Panc1 (cell line): Measurements from ENCODE around the gene FBXL5. TPM values are rescaled to one million over a fixed set of nuclear protein-coding genes. Genes with fewer than 3 reads are reported as not detected.

Experiments used
- ATAC-seq: fragments of 200-7000 bp; cut with Tn5 transposase; 2 replicates; pipeline ENCODE4 v1.9.1; 2020; ENCODE audit warnings: mild to moderate bottlenecking, moderate library complexity
- BruUV-seq: library from RNA; stranded (reverse); fragments of 400-500 nt; replicated peaks from 2 replicates; lab custom pipeline; 2021; lab: Mats Ljungman, UMichigan
- CTCF ChIA-PET: fragments of 300-600 bp; sonication (Branson Sonifier 250); formaldehyde crosslinking; loops from one replicate; lab custom pipeline; 2022; ENCODE audit warnings: antibody characterized with exemption; lab: Charles Lee
- POLR2A ChIA-PET: fragments of 300-600 bp; sonication (Branson Sonifier 250); formaldehyde crosslinking; loops from one replicate; lab custom pipeline; 2022; ENCODE audit warnings: antibody characterized with exemption; lab: Charles Lee
- DNase-seq: peaks from one replicate; pipeline ENCODE4 v3.0.0-alpha.2; 2010; ENCODE audit warnings: low read depth, low spot score
- H3K27ac ChIP-seq: 2 replicates; pipeline ENCODE4 v1.5.1; 2011; ENCODE audit warnings: mild to moderate bottlenecking, low read length, inconsistent platforms
- H3K27me3 ChIP-seq: fragments of 200-500 bp; sonication (Bioruptor generic); 2 replicates; pipeline ENCODE4 v1.6.0; 2014; ENCODE audit warnings: low read length, inconsistent platforms; ENCODE audit not compliant: control insufficient read depth, insufficient read depth
- H3K36me3 ChIP-seq: fragments of 200-500 bp; sonication (Bioruptor generic); 2 replicates; pipeline ENCODE4 v1.5.1; 2014; ENCODE audit warnings: inconsistent platforms, mild to moderate bottlenecking, low read length, moderate library complexity; ENCODE audit not compliant: control insufficient read depth, insufficient read depth
- H3K4me1 ChIP-seq: 2 replicates; pipeline ENCODE4 v1.5.1; 2011; ENCODE audit warnings: inconsistent platforms, mild to moderate bottlenecking, low read length, moderate library complexity; ENCODE audit not compliant: control insufficient read depth, insufficient read depth
- H3K4me3 ChIP-seq, 2 experiments: 2 replicates each; pipeline ENCODE4 v1.5.1; 2011 to 2012; ENCODE audit warnings: low read depth in 2 of 2, low read length in 2 of 2, mild to moderate bottlenecking in 2 of 2, inconsistent platforms in 1 of 2, moderate library complexity in 1 of 2
- H3K9me3 ChIP-seq: fragments of 200-500 bp; sonication (Bioruptor generic); 2 replicates; pipeline ENCODE4 v1.5.1; 2014; ENCODE audit warnings: low read depth, mild to moderate bottlenecking, inconsistent platforms, low read length, moderate library complexity; ENCODE audit not compliant: control insufficient read depth, insufficient read depth
- POLR2AphosphoS5 ChIP-seq: IDR thresholded peaks from 2 replicates; pipeline ENCODE4 v1.6.1; 2012; ENCODE audit warnings: mild to moderate bottlenecking, low read depth, low read length, moderate library complexity
- REST ChIP-seq, 2 experiments: IDR thresholded peaks; 2 replicates each; pipeline ENCODE4 v1.6.1; 2011 to 2012; ENCODE audit warnings: low read depth in 2 of 2, control low read depth in 1 of 2, low read length in 1 of 2, mild to moderate bottlenecking in 1 of 2, moderate library complexity in 1 of 2; ENCODE audit not compliant: insufficient read depth in 1 of 2
- SIN3A ChIP-seq: IDR thresholded peaks from 2 replicates; pipeline ENCODE4 v1.6.1; 2012; ENCODE audit warnings: low read depth, mild to moderate bottlenecking, low read length, moderate library complexity, borderline replicate concordance; ENCODE audit not compliant: insufficient read depth
- TCF7L2 ChIP-seq: IDR thresholded peaks from 2 replicates; pipeline ENCODE4 v1.6.1; 2011; ENCODE audit warnings: mild to moderate bottlenecking, low read depth, low read length, inconsistent platforms
- in situ Hi-C: cut with HindIII; loops from 2 replicates; pipeline ENCODE4 v1.10.0; 2016; ENCODE audit warnings: low sequenced_read_pairs, low pct_unique_long_range_greater_than_20kb
- intact Hi-C: fragments of 100-400 bp; cut with micrococcal nuclease; formaldehyde crosslinking; loops from one replicate; pipeline ENCODE4 v1.10.0; 2022; ENCODE audit not compliant: unreplicated experiment
- total RNA-seq: library from RNA; stranded (reverse); gene quantifications from one replicate; pipeline ENCODE4 v1.2.1, GENCODE V29; 2021; ENCODE audit not compliant: unreplicated experiment
- TF ChIP-seq, protein P1 (sequence below): fragments of 450-650 bp; IDR thresholded peaks from 2 replicates; pipeline ENCODE4 v1.5.1; 2017; ENCODE audit warnings: mild to moderate bottlenecking

FBXL5 gene
- total RNA-seq, 1 experiment from 2014 or later = 20.2 TPM

- H3K27me3 ChIP-seq = no peaks in the 10 kb centered on the region
- no peaks in the 10 kb centered on the region for H3K4me1 ChIP-seq
- H3K36me3 ChIP-seq = no peaks in the 10 kb centered on the region; the same call in 1 of the 2 replicates
- BruUV-seq = no TSS peak
- ATAC-seq (no peak), DNase-seq (no peak)
- ChIA-PET CTCF (no interaction called here), POLR2A (interaction anchor here (0.5 kb wide), 1 partner anchor 13 kb away, joined by 3 read pairs; no protein-coding TSS in a partner anchor)
- no peaks in the 10 kb centered on the region for H3K9me3 ChIP-seq
- no peak overlapping the region for H3K27ac ChIP-seq
- H3K4me3 ChIP-seq = no peak overlapping the region
- TF ChIP-seq SIN3A = no peak
- TF ChIP-seq TCF7L2 = no peak
- TF ChIP-seq, protein P1, sequence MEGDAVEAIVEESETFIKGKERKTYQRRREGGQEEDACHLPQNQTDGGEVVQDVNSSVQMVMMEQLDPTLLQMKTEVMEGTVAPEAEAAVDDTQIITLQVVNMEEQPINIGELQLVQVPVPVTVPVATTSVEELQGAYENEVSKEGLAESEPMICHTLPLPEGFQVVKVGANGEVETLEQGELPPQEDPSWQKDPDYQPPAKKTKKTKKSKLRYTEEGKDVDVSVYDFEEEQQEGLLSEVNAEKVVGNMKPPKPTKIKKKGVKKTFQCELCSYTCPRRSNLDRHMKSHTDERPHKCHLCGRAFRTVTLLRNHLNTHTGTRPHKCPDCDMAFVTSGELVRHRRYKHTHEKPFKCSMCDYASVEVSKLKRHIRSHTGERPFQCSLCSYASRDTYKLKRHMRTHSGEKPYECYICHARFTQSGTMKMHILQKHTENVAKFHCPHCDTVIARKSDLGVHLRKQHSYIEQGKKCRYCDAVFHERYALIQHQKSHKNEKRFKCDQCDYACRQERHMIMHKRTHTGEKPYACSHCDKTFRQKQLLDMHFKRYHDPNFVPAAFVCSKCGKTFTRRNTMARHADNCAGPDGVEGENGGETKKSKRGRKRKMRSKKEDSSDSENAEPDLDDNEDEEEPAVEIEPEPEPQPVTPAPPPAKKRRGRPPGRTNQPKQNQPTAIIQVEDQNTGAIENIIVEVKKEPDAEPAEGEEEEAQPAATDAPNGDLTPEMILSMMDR = no peak
- TF ChIP-seq POLR2AphosphoS5 = no peak
- no peak for TF ChIP-seq REST (IDR thresholded peaks at IDR 0.05; ENCODE audit: insufficient read depth in 1 of 2, low read depth in 2 of 2, low read length in 1 of 2)
- in situ Hi-C loops (no loop called here), intact Hi-C loops (no loop called here)
These were observed 10.7 kb upstream of the FBXL5 start for GRCh38 chr4:15665753-15666365.

GRCh38 chr4:15659768-15660570 is 4.8 kb upstream of the FBXL5 start:
- Histone ChIP-seq H3K4me3 (no peak overlapping the region), H3K9me3 (no peaks in the 10 kb centered on the region), H3K27ac (no peak overlapping the region), H3K4me1 (peaks cover 7% of the 10 kb centered on the region; the same call in 1 of the 2 replicates), H3K27me3 (no peaks in the 10 kb centered on the region), H3K36me3 (no peaks in the 10 kb centered on the region)
- CTCF ChIA-PET = no interaction called here
- intact Hi-C loops (no loop called here), in situ Hi-C loops (no loop called here)
- DNase-seq (no peak), ATAC-seq (no peak)
- no TSS peak for BruUV-seq
- POLR2A ChIA-PET = no interaction called here
- TF ChIP-seq REST (IDR thresholded peaks at IDR 0.05; ENCODE audit: insufficient read depth in 1 of 2, low read depth in 2 of 2, low read length in 1 of 2) (no peak), SIN3A (no peak), TCF7L2 (no peak), POLR2AphosphoS5 (no peak)
- TF ChIP-seq, protein P1 = no peak
